ENCODE data around the gene CIAO2B.

CIAO2B gene

GRCh38 chr16:66916518-66916917, 17.7 kb downstream of the CIAO2B start:
- intact Hi-C loops (cut with micrococcal nuclease), result no loop called here

GRCh38 chr16:66915041-66915440, 19.2 kb downstream of the CIAO2B start:
- Mint-ChIP-seq H3K36me3 (ENCODE audit: low read depth) (no peaks in the 10 kb centered on the region), H3K4me1 (ENCODE audit: low read depth) (no peaks in the 10 kb centered on the region), H3K4me3 (no peak overlapping the region), H3K27ac (no peak overlapping the region), H3K27me3 (peaks cover 44% of the 10 kb centered on the region), H3K9me3 (no peaks in the 10 kb centered on the region)
- intact Hi-C loops (cut with micrococcal nuclease), result no loop called here

More at GRCh38 chr16:66916518-66916917, 17.7 kb downstream of the CIAO2B start:
- Mint-ChIP-seq H3K4me3 (no peak overlapping the region), H3K36me3 (ENCODE audit: low read depth) (no peaks in the 10 kb centered on the region), H3K9me3 (no peaks in the 10 kb centered on the region), H3K27me3 (peaks cover 44% of the 10 kb centered on the region), H3K4me1 (ENCODE audit: low read depth) (no peaks in the 10 kb centered on the region), H3K27ac (no peak overlapping the region)

GRCh38 chr16:66914541-66914940, 19.7 kb downstream of the CIAO2B start:
- Mint-ChIP-seq H3K27me3 (peaks cover 39% of the 10 kb centered on the region), H3K36me3 (ENCODE audit: low read depth) (no peaks in the 10 kb centered on the region), H3K27ac (no peak overlapping the region), H3K9me3 (no peaks in the 10 kb centered on the region), H3K4me1 (ENCODE audit: low read depth) (no peaks in the 10 kb centered on the region), H3K4me3 (no peak overlapping the region)
- intact Hi-C loops (cut with micrococcal nuclease), result no loop called here

GRCh38 chr16:66913711-66914110, 20.5 kb downstream of the CIAO2B start:
- Mint-ChIP-seq H3K27me3 (peaks cover 33% of the 10 kb centered on the region), H3K4me3 (no peak overlapping the region), H3K27ac (no peak overlapping the region), H3K9me3 (no peaks in the 10 kb centered on the region), H3K4me1 (ENCODE audit: low read depth) (no peaks in the 10 kb centered on the region), H3K36me3 (ENCODE audit: low read depth) (no peaks in the 10 kb centered on the region)
- intact Hi-C loops (cut with micrococcal nuclease), result no loop called here

- H3K4me3 Mint-ChIP-seq, result no peak overlapping the region
- no peaks in the 10 kb centered on the region for H3K9me3 Mint-ChIP-seq
- H3K27me3 Mint-ChIP-seq, result peaks cover 33% of the 10 kb centered on the region
- no peaks in the 10 kb centered on the region for H3K36me3 Mint-ChIP-seq (ENCODE audit: low read depth)
- H3K4me1 Mint-ChIP-seq (ENCODE audit: low read depth), result no peaks in the 10 kb centered on the region
- no peak overlapping the region for H3K27ac Mint-ChIP-seq
- intact Hi-C loops (cut with micrococcal nuclease), result no loop called here
Measured at GRCh38 chr16:66913081-66913480, 21.1 kb downstream of the CIAO2B start.

- Mint-ChIP-seq H3K4me1 (ENCODE audit: low read depth) (no peaks in the 10 kb centered on the region), H3K4me3 (no peak overlapping the region), H3K36me3 (ENCODE audit: low read depth) (no peaks in the 10 kb centered on the region), H3K27me3 (peaks cover 39% of the 10 kb centered on the region), H3K27ac (no peak overlapping the region), H3K9me3 (no peaks in the 10 kb centered on the region)
- intact Hi-C loops (cut with micrococcal nuclease), result no loop called here
Measured at GRCh38 chr16:66911801-66912200, 22.4 kb downstream of the CIAO2B start.

GRCh38 chr16:66911112-66911511, 23.1 kb downstream of the CIAO2B start:
- H3K27me3 Mint-ChIP-seq, result peaks cover 40% of the 10 kb centered on the region
- no peaks in the 10 kb centered on the region for H3K36me3 Mint-ChIP-seq (ENCODE audit: low read depth)
- H3K4me1 Mint-ChIP-seq (ENCODE audit: low read depth), result no peaks in the 10 kb centered on the region
- intact Hi-C loops (cut with micrococcal nuclease), result no loop called here
- H3K27ac Mint-ChIP-seq, result no peak overlapping the region
- no peak overlapping the region for H3K4me3 Mint-ChIP-seq
- no peaks in the 10 kb centered on the region for H3K9me3 Mint-ChIP-seq

- no peaks in the 10 kb centered on the region for H3K9me3 Mint-ChIP-seq
- intact Hi-C loops (cut with micrococcal nuclease), result no loop called here
- H3K4me1 Mint-ChIP-seq (ENCODE audit: low read depth), result no peaks in the 10 kb centered on the region
- no peak overlapping the region for H3K4me3 Mint-ChIP-seq
- peaks cover 35% of the 10 kb centered on the region for H3K27me3 Mint-ChIP-seq
- no peak overlapping the region for H3K27ac Mint-ChIP-seq
- H3K36me3 Mint-ChIP-seq (ENCODE audit: low read depth), result no peaks in the 10 kb centered on the region
Measured at GRCh38 chr16:66910175-66910940, 23.8 kb downstream of the CIAO2B start.

GRCh38 chr16:66908762-66909559, 25.2 kb downstream of the CIAO2B start:
- Mint-ChIP-seq H3K27me3 (peaks cover 29% of the 10 kb centered on the region), H3K27ac (no peak overlapping the region), H3K36me3 (ENCODE audit: low read depth) (no peaks in the 10 kb centered on the region), H3K9me3 (no peaks in the 10 kb centered on the region), H3K4me3 (no peak overlapping the region), H3K4me1 (ENCODE audit: low read depth) (no peaks in the 10 kb centered on the region)
- intact Hi-C loops (cut with micrococcal nuclease), result no loop called here

GRCh38 chr16:66908116-66908515, 26.1 kb downstream of the CIAO2B start:
- Mint-ChIP-seq H3K9me3 (no peaks in the 10 kb centered on the region), H3K4me3 (no peak overlapping the region), H3K27me3 (peaks cover 34% of the 10 kb centered on the region), H3K36me3 (ENCODE audit: low read depth) (no peaks in the 10 kb centered on the region), H3K4me1 (ENCODE audit: low read depth) (no peaks in the 10 kb centered on the region), H3K27ac (no peak overlapping the region)
- intact Hi-C loops (cut with micrococcal nuclease), result no loop called here

- intact Hi-C loops (cut with micrococcal nuclease), result no loop called here
- Mint-ChIP-seq H3K4me3 (no peak overlapping the region), H3K27ac (no peak overlapping the region), H3K4me1 (ENCODE audit: low read depth) (no peaks in the 10 kb centered on the region), H3K27me3 (peaks cover 34% of the 10 kb centered on the region), H3K9me3 (no peaks in the 10 kb centered on the region), H3K36me3 (ENCODE audit: low read depth) (no peaks in the 10 kb centered on the region)
Measured at GRCh38 chr16:66906916-66907836, 27.0 kb downstream of the CIAO2B start.

- Mint-ChIP-seq H3K9me3 (no peaks in the 10 kb centered on the region), H3K36me3 (ENCODE audit: low read depth) (no peaks in the 10 kb centered on the region), H3K27ac (no peak overlapping the region), H3K4me1 (ENCODE audit: low read depth) (no peaks in the 10 kb centered on the region), H3K27me3 (peaks cover 31% of the 10 kb centered on the region), H3K4me3 (no peak overlapping the region)
- intact Hi-C loops (cut with micrococcal nuclease), result no loop called here
Measured at GRCh38 chr16:66905633-66906539, 28.3 kb downstream of the CIAO2B start.
